ENCODE measurements around the gene FYB1.
A peak's percentile ranks its signal among the peaks of the same experiment; 100 is the strongest.

FYB1 gene

DNA sequence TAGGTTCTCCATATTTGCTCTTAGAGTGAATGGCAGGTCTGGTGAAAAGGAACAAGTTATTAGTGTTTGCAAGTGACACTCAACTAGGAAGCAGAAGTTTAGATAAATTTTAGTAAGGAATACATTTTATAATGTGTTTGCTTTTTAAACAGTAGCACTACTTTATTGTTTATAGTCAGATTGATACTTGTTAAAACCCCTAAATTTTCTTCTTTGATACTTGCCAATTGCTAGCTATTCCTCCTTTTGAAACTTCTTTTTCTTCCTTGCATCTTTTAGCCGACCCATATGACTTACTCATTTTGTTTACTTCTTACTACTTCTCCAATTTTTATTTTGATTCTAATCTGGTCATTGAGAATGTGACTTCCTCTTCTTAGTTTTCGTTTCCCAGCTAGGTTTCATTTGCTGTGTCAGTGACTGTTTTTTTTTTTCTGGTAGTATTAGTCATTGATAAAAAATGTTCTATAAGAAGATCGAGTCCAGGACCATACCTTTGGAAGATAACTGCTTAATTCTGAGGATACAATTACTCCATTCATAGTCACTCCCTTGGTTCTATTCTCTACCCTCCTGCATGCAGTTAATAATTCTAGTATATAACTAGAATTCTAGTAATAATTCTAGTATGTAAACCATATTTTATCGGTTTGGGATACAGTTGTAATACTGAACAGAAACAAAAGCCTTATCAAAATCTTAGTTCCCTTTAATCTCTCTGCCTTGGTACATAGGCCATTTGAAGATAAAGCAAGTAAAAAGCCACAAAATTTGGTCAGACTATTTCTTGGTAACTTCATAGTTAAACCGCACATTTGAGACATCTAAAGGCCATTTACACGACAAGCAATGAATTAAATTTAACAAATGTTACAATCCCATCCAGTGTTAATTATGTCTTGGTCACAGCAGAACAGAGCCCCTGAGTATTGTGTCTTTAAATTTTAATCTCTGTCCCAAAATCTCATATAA lies 142.3 kb downstream of the FYB1 start:
- peak in 1 of 2 experiments; percentile 57 for DNase-seq

- DNase-seq, result no peak
Measured at GRCh38 chr5:39076101-39076756, 143.1 kb downstream of the FYB1 start.

- DNase-seq, result peak; percentile 72 to 87
Measured at GRCh38 chr5:39074017-39074814, 145.1 kb downstream of the FYB1 start, which contains the start of gene RICTOR. RICTOR (minus strand) TSS chr5:39074399; CDS start chr5:39074377, 22 bp downstream.

GRCh38 chr5:39073767-39074016 lies 145.7 kb downstream of the FYB1 start:
- DNase-seq, result no peak

GRCh38 chr5:39072925-39073766 lies 146.2 kb downstream of the FYB1 start:
- DNase-seq, result peak in 1 of 2 experiments; percentile 66

- DNase-seq, result no peak
Measured at GRCh38 chr5:39068099-39068498, 151.3 kb downstream of the FYB1 start.

DNA sequence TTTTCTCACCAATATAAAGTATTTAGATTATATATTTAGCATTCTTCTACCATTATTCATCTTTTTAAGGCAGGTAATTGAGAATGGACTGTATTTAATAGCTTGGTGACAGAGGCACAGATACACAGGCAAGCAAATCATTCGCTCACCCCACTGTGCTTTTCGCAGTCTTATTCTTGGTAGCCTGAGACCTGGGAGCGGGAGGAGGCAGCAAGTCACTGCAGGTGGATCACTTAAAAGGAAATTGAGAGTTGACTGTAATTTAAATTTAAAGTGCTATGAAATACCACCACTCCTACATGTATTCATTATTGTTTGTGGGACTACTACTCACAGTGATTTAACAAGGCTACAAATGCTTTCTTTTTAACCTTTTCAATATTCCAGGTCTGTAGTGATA lies 154.9 kb downstream of the FYB1 start:
- DNase-seq, result no peak

- DNase-seq, result no peak
Measured at GRCh38 chr5:39063037-39063436, 156.3 kb downstream of the FYB1 start.

GRCh38 chr5:39062530-39062929 lies 156.8 kb downstream of the FYB1 start:
- DNase-seq, result no peak

GRCh38 chr5:39062104-39062503 lies 157.3 kb downstream of the FYB1 start:
- no peak for DNase-seq

DNA sequence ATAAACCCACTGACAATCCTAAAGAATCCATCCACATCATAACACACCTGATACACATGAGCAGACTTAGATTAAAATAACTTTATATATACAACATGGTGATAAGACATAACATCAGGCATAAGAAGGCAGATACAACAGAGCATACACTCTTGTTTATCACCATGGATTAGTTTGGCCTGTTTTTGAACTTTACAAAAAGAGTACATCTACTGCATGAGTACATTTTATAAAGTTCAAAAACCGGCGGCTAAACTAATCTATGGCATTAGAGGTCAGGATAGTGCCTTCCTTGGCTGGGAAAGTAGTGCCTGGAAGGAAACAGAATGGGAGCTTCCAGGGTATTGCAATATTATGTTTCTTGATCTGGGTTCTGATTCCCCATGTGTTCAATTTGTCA lies 160.3 kb downstream of the FYB1 start:
- DNase-seq, result no peak

- no peak for DNase-seq
Measured at GRCh38 chr5:39058178-39058921, 161.0 kb downstream of the FYB1 start.

DNA sequence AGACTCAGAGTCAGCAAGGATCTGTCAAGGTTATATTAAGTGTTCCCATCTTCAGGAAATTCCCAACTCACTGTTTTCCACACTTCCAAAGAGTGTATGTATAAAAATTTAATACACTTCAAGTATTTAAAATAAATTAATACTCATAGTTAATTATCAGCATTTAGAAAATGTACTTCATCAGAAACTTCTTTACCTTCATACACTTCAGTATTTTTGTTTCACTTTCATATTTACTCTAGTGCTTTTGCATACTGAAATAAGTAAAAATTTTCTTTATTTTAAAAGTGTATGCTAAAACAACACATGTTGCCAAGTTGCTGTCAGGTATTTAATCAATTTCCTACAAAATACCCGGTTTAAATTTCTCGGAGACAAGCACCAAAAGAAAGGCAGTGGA lies 161.6 kb downstream of the FYB1 start:
- no peak for DNase-seq

- DNase-seq, result no peak
Measured at GRCh38 chr5:39055768-39056398, 163.5 kb downstream of the FYB1 start.

Data from SW 1271 (cell line).